Uterus (tissue), 4 donors: ENCODE measurements around the gene OR4D11. TPM values are rescaled to one million over a fixed set of nuclear protein-coding genes. Genes with fewer than 3 reads are reported as not detected.
"Not testable (repeated sequence)": the region's sequence is repeated elsewhere in the genome, so short reads cannot be mapped to it uniquely, and the experiment has no call there.

Experiments
- DNase-seq, 2 donors: peaks; one replicate each; pipeline ENCODE4 v3.0.0-alpha.2; 2019 to 2020
- H3K27ac ChIP-seq, 2 donors: fragments of 200-600 bp; sonication (generic); 1 replicate in 1 of 2; 2 replicates in 1 of 2; pipeline ENCODE4 v1.5.1; 2016 to 2018
- H3K27me3 ChIP-seq, 2 donors: fragments of 200-600 bp; sonication (generic); one replicate each; pipeline ENCODE4 v1.5.1; 2018 to 2019; ENCODE audit warnings: control low read depth in 1 of 2
- H3K36me3 ChIP-seq, 2 donors: fragments of 200-600 bp; sonication (generic); one replicate each; pipeline ENCODE4 v1.5.1; 2019; ENCODE audit warnings: control low read depth in 1 of 2
- H3K4me1 ChIP-seq, 2 donors: fragments of 200-600 bp; sonication (generic); one replicate each; pipeline ENCODE4 v1.5.1; 2018 to 2019; ENCODE audit warnings: control low read depth in 1 of 2
- H3K4me3 ChIP-seq, 2 donors: fragments of 200-600 bp; sonication (generic); 1 replicate in 1 of 2; 2 replicates in 1 of 2; pipeline ENCODE4 v1.5.1; 2018 to 2019; ENCODE audit warnings: mild to moderate bottlenecking in 1 of 2
- H3K9me3 ChIP-seq, 2 donors: fragments of 200-600 bp; sonication (generic); one replicate each; pipeline ENCODE4 v1.5.1; 2019; ENCODE audit warnings: control low read depth in 1 of 2
- CTCF ChIP-seq, 4 experiments: fragments of 200-600 bp in 2 of 4; fragments of 450-650 bp in 2 of 4; sonication (generic) in 2 of 4; IDR thresholded peaks; one replicate each; pipeline ENCODE4 v1.5.1; 2016 to 2019; ENCODE audit warnings: antibody characterized with exemption in 4 of 4, mild to moderate bottlenecking in 2 of 4, moderate library complexity in 1 of 4
- POLR2A ChIP-seq, 2 donors: fragments of 450-650 bp; IDR thresholded peaks; one replicate each; pipeline ENCODE4 v1.6.1; 2016; ENCODE audit warnings: antibody characterized with exemption in 2 of 2, mild to moderate bottlenecking in 1 of 2, moderate library complexity in 1 of 2
- intact Hi-C: fragments of 100-400 bp; cut with DNase I; formaldehyde crosslinking; loops from one replicate; pipeline ENCODE4 v1.15.1; 2023; ENCODE audit warnings: low total_unique reads
- total RNA-seq, 4 donors: library from RNA; depleted of rRNA in 3 of 4; stranded (reverse); fragments of >200 nt in 3 of 4; gene quantifications; one replicate each; pipeline versions ENCODE4 v1.1.0 to v1.2.4, GENCODE V29; 2014 to 2023
- donor health status: DM: yes; HTN: yes; CAD: no.

The OR4D11 gene
- total RNA-seq, 4 donors from 2014 or later = not detected

- Histone ChIP-seq H3K27ac (no peak overlapping the region), H3K27me3 (no peaks in the 10 kb centered on the region), H3K36me3 (no peaks in the 10 kb centered on the region), H3K4me3 (no peak overlapping the region), H3K9me3 (no peaks in the 10 kb centered on the region), H3K4me1 (no peaks in the 10 kb centered on the region)
- intact Hi-C loops = no loop called here
- no peak for DNase-seq
- TF ChIP-seq POLR2A (IDR thresholded peaks at IDR 0.05) (no peak), CTCF (IDR thresholded peaks at IDR 0.05) (no peak)
Observed at GRCh38 chr11:59511675-59512074, 8.3 kb downstream of the OR4D11 start.

GRCh38 chr11:59520139-59520538 is 16.8 kb downstream of the OR4D11 start:
- intact Hi-C loops = not testable (repeated sequence)

GRCh38 chr11:59520741-59521140 is 17.4 kb downstream of the OR4D11 start:
- Histone ChIP-seq H3K27me3 (no peaks in the 10 kb centered on the region), H3K4me1 (no peaks in the 10 kb centered on the region), H3K9me3 (no peaks in the 10 kb centered on the region), H3K36me3 (no peaks in the 10 kb centered on the region), H3K4me3 (no peak overlapping the region), H3K27ac (no peak overlapping the region)
- no peak for TF ChIP-seq POLR2A (IDR thresholded peaks at IDR 0.05)
- no peak for DNase-seq
- intact Hi-C loops = no loop called here

More at GRCh38 chr11:59520139-59520538, 16.8 kb downstream of the OR4D11 start:
- not testable (repeated sequence) for H3K9me3 ChIP-seq, H3K27me3 ChIP-seq, DNase-seq, H3K36me3 ChIP-seq, H3K27ac ChIP-seq, H3K4me1 ChIP-seq, H3K4me3 ChIP-seq

- H3K27ac ChIP-seq = no peak overlapping the region
Observed at GRCh38 chr11:59523541-59523940, 20.2 kb downstream of the OR4D11 start.

DNA sequence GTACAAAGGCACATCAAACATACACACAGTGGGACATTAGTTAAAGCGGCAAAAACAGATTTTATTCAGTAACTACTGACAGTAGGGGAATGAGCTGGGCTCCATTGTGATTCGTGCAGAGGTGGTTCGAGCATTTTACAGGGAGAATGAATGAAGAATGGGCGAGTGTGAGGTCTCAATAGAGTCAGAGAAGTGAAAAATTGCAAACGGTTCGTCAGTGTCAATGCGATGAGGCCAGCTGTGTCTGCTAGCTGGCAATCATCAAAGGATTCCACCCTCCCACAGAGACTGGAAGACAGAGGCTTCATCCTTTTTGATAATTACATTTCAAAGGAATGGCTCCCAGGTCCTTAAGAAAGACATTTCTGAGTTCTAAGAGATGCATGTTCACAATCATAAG is 25.3 kb downstream of the OR4D11 start:
- DNase-seq = no peak
- H3K4me1 ChIP-seq = no peaks in the 10 kb centered on the region
- no peaks in the 10 kb centered on the region for H3K27me3 ChIP-seq
- no peak overlapping the region for H3K4me3 ChIP-seq
- no peaks in the 10 kb centered on the region for H3K36me3 ChIP-seq
- H3K27ac ChIP-seq = no peak overlapping the region
- TF ChIP-seq POLR2A (IDR thresholded peaks at IDR 0.05) (no peak), CTCF (IDR thresholded peaks at IDR 0.05) (no peak)
- no peaks in the 10 kb centered on the region for H3K9me3 ChIP-seq
- intact Hi-C loops = no loop called here

More at GRCh38 chr11:59523541-59523940, 20.2 kb downstream of the OR4D11 start:
- H3K4me3 ChIP-seq = no peak overlapping the region
- TF ChIP-seq CTCF (IDR thresholded peaks at IDR 0.05) (no peak), POLR2A (IDR thresholded peaks at IDR 0.05) (no peak)
- no peaks in the 10 kb centered on the region for H3K27me3 ChIP-seq
- intact Hi-C loops = no loop called here
- no peaks in the 10 kb centered on the region for H3K4me1 ChIP-seq
- no peak for DNase-seq
- H3K36me3 ChIP-seq = no peaks in the 10 kb centered on the region
- no peaks in the 10 kb centered on the region for H3K9me3 ChIP-seq

- intact Hi-C loops = loop anchor here (10.0 kb wide), 1 partner anchor 142 kb away; no protein-coding TSS in a partner anchor
- TF ChIP-seq POLR2A (IDR thresholded peaks at IDR 0.05) (no peak), CTCF (IDR thresholded peaks at IDR 0.05) (no peak)
- Histone ChIP-seq H3K27ac (no peak overlapping the region), H3K36me3 (no peaks in the 10 kb centered on the region), H3K27me3 (no peaks in the 10 kb centered on the region), H3K9me3 (no peaks in the 10 kb centered on the region), H3K4me1 (no peaks in the 10 kb centered on the region), H3K4me3 (no peak overlapping the region)
- DNase-seq = no peak
Observed at GRCh38 chr11:59532620-59533019, 29.2 kb downstream of the OR4D11 start.
